Measurements from ENCODE around the gene KRT6A. TPM values are rescaled to one million over a fixed set of nuclear protein-coding genes. Genes with fewer than 3 reads are reported as not detected.
A peak's percentile ranks its signal among the peaks of the same experiment; 100 is the strongest.

KRT6A gene
- polyA plus RNA-seq, 1 donor (not counting 4 experiments of a cell fraction or from before 2014, with no cell fraction given), result 12,338 TPM

DNA sequence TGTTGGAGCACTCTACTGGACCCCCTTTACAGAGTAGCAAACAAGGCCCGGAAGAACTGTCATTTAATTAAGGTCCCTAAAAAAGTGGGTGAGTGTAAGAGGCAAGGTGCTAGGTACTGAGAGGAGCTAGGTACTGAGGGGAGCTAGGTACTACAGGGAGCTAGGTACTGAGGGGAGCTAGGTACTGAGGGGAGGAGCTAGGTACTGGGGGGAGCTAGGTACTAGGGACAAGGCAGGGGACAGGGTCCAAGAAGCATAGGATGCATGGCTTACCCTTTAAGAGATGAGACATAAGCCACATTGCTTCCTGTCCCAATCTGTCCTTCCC, 22.2 kb upstream of the KRT6A start:
- Histone ChIP-seq H3K4me3 (ENCODE audit: control insufficient read depth in 2 of 3, extremely low read depth in 1 of 3, insufficient read depth in 2 of 3, low read depth in 1 of 3, low read length in 3 of 3) (no peak overlapping the region), H2AFZ (ENCODE audit: control insufficient read depth, low read length) (no peak overlapping the region), H3K4me1 (ENCODE audit: control insufficient read depth, extremely low read depth, insufficient read depth, low read length) (peaks cover 23% of the 10 kb centered on the region), H3K79me2 (ENCODE audit: control insufficient read depth, insufficient read depth, low read length) (peaks cover 22% of the 10 kb centered on the region), H3K9ac (ENCODE audit: control insufficient read depth, extremely low read depth, insufficient read depth, low read length) (no peak overlapping the region), H3K27me3 (ENCODE audit: control insufficient read depth, extremely low read depth, insufficient read depth, low read length) (no peaks in the 10 kb centered on the region), H3K36me3 (ENCODE audit: control insufficient read depth in 2 of 2, extremely low read depth in 1 of 2, insufficient read depth in 2 of 2, low read length in 2 of 2) (peaks cover 24 to 45% of the 10 kb centered on the region in 2 experiments), H3K9me1 (ENCODE audit: control insufficient read depth, extremely low read depth, insufficient read depth, low read length) (no peaks in the 10 kb centered on the region), H3K4me2 (ENCODE audit: control insufficient read depth, extremely low read depth, insufficient read depth, low read depth, low read length) (peak overlapping the region; percentile 96), H3K27ac (ENCODE audit: control insufficient read depth, insufficient read depth, low read length) (peak overlapping the region; percentile 98), H4K20me1 (ENCODE audit: control insufficient read depth, extremely low read depth, insufficient read depth, low read length) (peaks cover 45% of the 10 kb centered on the region), H3K9me3 (ENCODE audit: control insufficient read depth, low read depth, low read length) (no peaks in the 10 kb centered on the region)
- DNase-seq (ENCODE audit: low read depth, low spot score) (peak; percentile 68), FAIRE-seq (peak; percentile 58)
- dilution Hi-C loops (cut with MboI; ENCODE audit: extremely low pct_ligation_motif_present, low sequenced_read_pairs), result no loop called here
- TF ChIP-seq, protein P1, sequence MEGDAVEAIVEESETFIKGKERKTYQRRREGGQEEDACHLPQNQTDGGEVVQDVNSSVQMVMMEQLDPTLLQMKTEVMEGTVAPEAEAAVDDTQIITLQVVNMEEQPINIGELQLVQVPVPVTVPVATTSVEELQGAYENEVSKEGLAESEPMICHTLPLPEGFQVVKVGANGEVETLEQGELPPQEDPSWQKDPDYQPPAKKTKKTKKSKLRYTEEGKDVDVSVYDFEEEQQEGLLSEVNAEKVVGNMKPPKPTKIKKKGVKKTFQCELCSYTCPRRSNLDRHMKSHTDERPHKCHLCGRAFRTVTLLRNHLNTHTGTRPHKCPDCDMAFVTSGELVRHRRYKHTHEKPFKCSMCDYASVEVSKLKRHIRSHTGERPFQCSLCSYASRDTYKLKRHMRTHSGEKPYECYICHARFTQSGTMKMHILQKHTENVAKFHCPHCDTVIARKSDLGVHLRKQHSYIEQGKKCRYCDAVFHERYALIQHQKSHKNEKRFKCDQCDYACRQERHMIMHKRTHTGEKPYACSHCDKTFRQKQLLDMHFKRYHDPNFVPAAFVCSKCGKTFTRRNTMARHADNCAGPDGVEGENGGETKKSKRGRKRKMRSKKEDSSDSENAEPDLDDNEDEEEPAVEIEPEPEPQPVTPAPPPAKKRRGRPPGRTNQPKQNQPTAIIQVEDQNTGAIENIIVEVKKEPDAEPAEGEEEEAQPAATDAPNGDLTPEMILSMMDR (optimal IDR thresholded peaks at IDR 0.05 in 1 of 3, IDR thresholded peaks at IDR 0.05 in 1 of 3, conservative IDR thresholded peaks at IDR 0.05 in 1 of 3; ENCODE audit: extremely low read depth in 1 of 3, insufficient read depth in 2 of 3, low read length in 3 of 3), result no peak
- TF ChIP-seq EZH2 (IDR thresholded peaks at IDR 0.05; ENCODE audit: low read length), result no peak

DNA sequence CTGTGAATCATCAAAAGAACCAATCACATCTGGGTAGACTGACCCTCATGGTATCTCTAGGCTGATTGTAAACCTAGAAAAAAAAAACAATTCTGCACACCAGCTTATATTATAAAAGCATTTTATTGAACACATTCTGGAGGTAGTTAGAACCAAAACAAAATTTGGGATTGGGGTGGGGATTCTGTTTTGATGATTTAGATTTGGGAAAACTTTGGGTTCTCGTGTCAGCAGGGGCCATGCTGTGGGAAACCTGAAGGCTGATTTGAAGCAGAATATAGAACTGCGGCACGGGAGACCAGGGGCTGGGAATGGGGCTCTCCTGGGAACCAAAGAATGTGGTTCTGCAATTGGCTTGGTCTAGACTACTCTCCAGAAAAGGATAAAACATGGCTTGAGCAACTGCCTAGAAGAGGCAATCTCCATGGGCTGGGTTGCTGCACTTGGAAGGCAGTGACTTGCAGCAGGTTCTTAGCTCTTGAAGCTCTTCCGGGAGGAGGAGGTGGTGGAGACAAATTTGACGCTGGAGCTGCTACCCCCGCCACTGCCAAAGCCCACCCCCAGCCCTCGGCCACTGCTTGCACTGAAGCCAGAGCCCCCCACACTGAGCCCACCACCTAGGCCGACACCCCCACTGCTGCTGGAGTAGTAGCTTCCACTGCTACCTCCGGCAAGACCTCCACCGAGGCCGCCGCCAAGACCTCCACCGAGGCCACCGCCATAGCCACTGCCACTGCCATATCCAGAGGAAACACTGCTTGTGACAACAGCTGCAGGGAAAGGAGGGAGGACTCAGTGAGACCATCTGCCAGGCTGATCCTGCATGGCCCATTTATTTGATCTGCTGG, 21.6 kb upstream of the KRT6A start:
- Histone ChIP-seq H3K9ac (ENCODE audit: control insufficient read depth, extremely low read depth, insufficient read depth, low read length) (no peak overlapping the region), H2AFZ (ENCODE audit: control insufficient read depth, low read length) (no peak overlapping the region), H3K27ac (ENCODE audit: control insufficient read depth, insufficient read depth, low read length) (peak overlapping the region; percentile 98), H3K79me2 (ENCODE audit: control insufficient read depth, insufficient read depth, low read length) (peaks cover 18% of the 10 kb centered on the region), H3K4me1 (ENCODE audit: control insufficient read depth, extremely low read depth, insufficient read depth, low read length) (peaks cover 23% of the 10 kb centered on the region), H3K27me3 (ENCODE audit: control insufficient read depth, extremely low read depth, insufficient read depth, low read length) (no peaks in the 10 kb centered on the region), H3K4me2 (ENCODE audit: control insufficient read depth, extremely low read depth, insufficient read depth, low read depth, low read length) (no peak overlapping the region), H3K9me3 (ENCODE audit: control insufficient read depth, low read depth, low read length) (no peaks in the 10 kb centered on the region), H3K9me1 (ENCODE audit: control insufficient read depth, extremely low read depth, insufficient read depth, low read length) (no peaks in the 10 kb centered on the region), H3K4me3 (ENCODE audit: control insufficient read depth in 2 of 3, extremely low read depth in 1 of 3, insufficient read depth in 2 of 3, low read depth in 1 of 3, low read length in 3 of 3) (no peak overlapping the region), H4K20me1 (ENCODE audit: control insufficient read depth, extremely low read depth, insufficient read depth, low read length) (peaks cover 41% of the 10 kb centered on the region), H3K36me3 (ENCODE audit: control insufficient read depth in 2 of 2, extremely low read depth in 1 of 2, insufficient read depth in 2 of 2, low read length in 2 of 2) (peaks cover 24 to 44% of the 10 kb centered on the region in 2 experiments)
- no peak for DNase-seq (ENCODE audit: low read depth, low spot score)
- dilution Hi-C loops (cut with MboI; ENCODE audit: extremely low pct_ligation_motif_present, low sequenced_read_pairs), result no loop called here
- FAIRE-seq, result peak; percentile 29
- TF ChIP-seq, protein P1 (optimal IDR thresholded peaks at IDR 0.05 in 1 of 3, IDR thresholded peaks at IDR 0.05 in 1 of 3, conservative IDR thresholded peaks at IDR 0.05 in 1 of 3; ENCODE audit: extremely low read depth in 1 of 3, insufficient read depth in 2 of 3, low read length in 3 of 3), result no peak
- no peak for TF ChIP-seq EZH2 (IDR thresholded peaks at IDR 0.05; ENCODE audit: low read length)

Data from keratinocyte (primary cell).